Vagina (tissue), 2 donors: ENCODE measurements around the gene TBL1XR1. TPM values are rescaled to one million over a fixed set of nuclear protein-coding genes. Genes with fewer than 3 reads are reported as not detected.

Experiments used
- DNase-seq, 2 donors: peaks; one replicate each; pipeline ENCODE4 v3.0.0-alpha.2; 2017; ENCODE audit errors: extremely low spot score in 2 of 2
- H3K27ac ChIP-seq: fragments of 200-600 bp; sonication (generic); one replicate; pipeline ENCODE4 v1.5.1; 2019
- H3K27me3 ChIP-seq: fragments of 200-600 bp; sonication (generic); one replicate; pipeline ENCODE4 v1.5.1; 2019
- H3K36me3 ChIP-seq, 2 donors: fragments of 200-600 bp; sonication (generic); one replicate each; pipeline ENCODE4 v1.5.1; 2017 to 2019
- H3K4me1 ChIP-seq: fragments of 200-600 bp; sonication (generic); one replicate; pipeline ENCODE4 v1.5.1; 2019
- H3K4me3 ChIP-seq, 2 donors: fragments of 200-600 bp; sonication (generic); 1 replicate in 1 of 2; 2 replicates in 1 of 2; pipeline ENCODE4 v1.5.1; 2016 to 2019
- H3K9me3 ChIP-seq: fragments of 200-600 bp; sonication (generic); one replicate; pipeline ENCODE4 v1.5.1; 2019
- POLR2A ChIP-seq, 2 donors: fragments of 450-650 bp; IDR thresholded peaks; one replicate each; pipeline ENCODE4 v1.6.1; 2017; ENCODE audit warnings: antibody characterized with exemption in 2 of 2, mild to moderate bottlenecking in 2 of 2, moderate library complexity in 2 of 2
- POLR2AphosphoS5 ChIP-seq, 2 donors: sonication (generic); formaldehyde crosslinking; IDR thresholded peaks; one replicate each; pipeline ENCODE4 v1.9.0; 2017; ENCODE audit warnings: antibody characterized with exemption in 2 of 2, mild to moderate bottlenecking in 2 of 2, low read depth in 1 of 2; ENCODE audit not compliant: insufficient read depth in 1 of 2
- intact Hi-C: fragments of 100-400 bp; cut with DNase I; formaldehyde crosslinking; loops from one replicate; pipeline ENCODE4 v1.15.1; 2023
- total RNA-seq: library from RNA; depleted of rRNA; stranded (reverse); fragments of >200 nt; gene quantifications from one replicate; pipeline ENCODE4 v1.2.3, GENCODE V29; 2016
- TF ChIP-seq, protein P1 (sequence below), 3 experiments: fragments of 450-650 bp in 2 of 3; fragments of 200-600 bp in 1 of 3; sonication (generic) in 1 of 3; IDR thresholded peaks; one replicate each; pipeline ENCODE4 v1.5.1; 2017 to 2019; ENCODE audit warnings: antibody characterized with exemption in 3 of 3, mild to moderate bottlenecking in 2 of 3, moderate library complexity in 2 of 3

TBL1XR1 gene
- total RNA-seq, 1 donor from 2014 or later: 80.5 TPM

- TF ChIP-seq, protein P1, sequence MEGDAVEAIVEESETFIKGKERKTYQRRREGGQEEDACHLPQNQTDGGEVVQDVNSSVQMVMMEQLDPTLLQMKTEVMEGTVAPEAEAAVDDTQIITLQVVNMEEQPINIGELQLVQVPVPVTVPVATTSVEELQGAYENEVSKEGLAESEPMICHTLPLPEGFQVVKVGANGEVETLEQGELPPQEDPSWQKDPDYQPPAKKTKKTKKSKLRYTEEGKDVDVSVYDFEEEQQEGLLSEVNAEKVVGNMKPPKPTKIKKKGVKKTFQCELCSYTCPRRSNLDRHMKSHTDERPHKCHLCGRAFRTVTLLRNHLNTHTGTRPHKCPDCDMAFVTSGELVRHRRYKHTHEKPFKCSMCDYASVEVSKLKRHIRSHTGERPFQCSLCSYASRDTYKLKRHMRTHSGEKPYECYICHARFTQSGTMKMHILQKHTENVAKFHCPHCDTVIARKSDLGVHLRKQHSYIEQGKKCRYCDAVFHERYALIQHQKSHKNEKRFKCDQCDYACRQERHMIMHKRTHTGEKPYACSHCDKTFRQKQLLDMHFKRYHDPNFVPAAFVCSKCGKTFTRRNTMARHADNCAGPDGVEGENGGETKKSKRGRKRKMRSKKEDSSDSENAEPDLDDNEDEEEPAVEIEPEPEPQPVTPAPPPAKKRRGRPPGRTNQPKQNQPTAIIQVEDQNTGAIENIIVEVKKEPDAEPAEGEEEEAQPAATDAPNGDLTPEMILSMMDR (IDR thresholded peaks at IDR 0.05): no peak
- no peak for TF ChIP-seq POLR2A (IDR thresholded peaks at IDR 0.05)
- no peak for TF ChIP-seq POLR2AphosphoS5 (IDR thresholded peaks at IDR 0.05; ENCODE audit: insufficient read depth in 1 of 2, low read depth in 1 of 2)
- no peak for DNase-seq
- intact Hi-C loops: no loop called here
- H3K27me3 ChIP-seq: no peaks in the 10 kb centered on the region
- no peak overlapping the region for H3K4me3 ChIP-seq
- H3K9me3 ChIP-seq: no peaks in the 10 kb centered on the region
- H3K4me1 ChIP-seq: peaks cover 26% of the 10 kb centered on the region
- H3K27ac ChIP-seq: no peak overlapping the region
- no peaks in the 10 kb centered on the region for H3K36me3 ChIP-seq
Observed at GRCh38 chr3:177096615-177097014, 100.7 kb downstream of the TBL1XR1 start.

DNA sequence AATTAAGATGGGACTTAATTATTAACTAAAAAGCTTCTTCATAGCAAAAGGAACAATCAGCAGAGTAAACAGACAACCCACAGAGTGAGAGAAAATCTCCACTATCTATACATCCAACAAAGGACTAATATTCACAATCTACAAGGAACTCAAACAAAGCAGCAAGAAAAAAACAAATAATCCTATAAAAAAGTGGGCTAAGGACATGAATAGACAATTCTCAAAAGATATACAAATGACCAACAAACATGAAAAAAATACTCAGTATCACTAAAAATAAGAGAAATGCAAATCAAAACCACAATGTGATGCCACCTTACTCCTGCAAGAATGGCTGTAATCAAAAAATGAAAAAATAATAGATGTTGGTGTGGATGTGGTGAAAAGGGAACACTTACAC, 103.3 kb downstream of the TBL1XR1 start:
- TF ChIP-seq, protein P1 (IDR thresholded peaks at IDR 0.05): no peak
- TF ChIP-seq POLR2AphosphoS5 (IDR thresholded peaks at IDR 0.05; ENCODE audit: insufficient read depth in 1 of 2, low read depth in 1 of 2) (no peak), POLR2A (IDR thresholded peaks at IDR 0.05) (no peak)
- H3K9me3 ChIP-seq: no peaks in the 10 kb centered on the region
- H3K36me3 ChIP-seq: no peaks in the 10 kb centered on the region
- no peak overlapping the region for H3K4me3 ChIP-seq
- intact Hi-C loops: no loop called here
- no peak overlapping the region for H3K27ac ChIP-seq
- no peaks in the 10 kb centered on the region for H3K27me3 ChIP-seq
- peaks cover 31% of the 10 kb centered on the region for H3K4me1 ChIP-seq
- DNase-seq: no peak

GRCh38 chr3:177089901-177090300, 107.4 kb downstream of the TBL1XR1 start:
- H3K27ac ChIP-seq: no peak overlapping the region
- TF ChIP-seq POLR2AphosphoS5 (IDR thresholded peaks at IDR 0.05; ENCODE audit: insufficient read depth in 1 of 2, low read depth in 1 of 2) (no peak), POLR2A (IDR thresholded peaks at IDR 0.05) (no peak)
- TF ChIP-seq, protein P1 (IDR thresholded peaks at IDR 0.05): no peak
- H3K9me3 ChIP-seq: no peaks in the 10 kb centered on the region
- H3K4me3 ChIP-seq: no peak overlapping the region
- intact Hi-C loops: no loop called here
- no peak for DNase-seq
- no peaks in the 10 kb centered on the region for H3K36me3 ChIP-seq
- H3K4me1 ChIP-seq: peaks cover 58% of the 10 kb centered on the region
- no peaks in the 10 kb centered on the region for H3K27me3 ChIP-seq

GRCh38 chr3:177089110-177089509, 108.2 kb downstream of the TBL1XR1 start:
- Histone ChIP-seq H3K4me1 (peaks cover 60% of the 10 kb centered on the region), H3K27me3 (no peaks in the 10 kb centered on the region), H3K36me3 (no peaks in the 10 kb centered on the region), H3K27ac (no peak overlapping the region), H3K4me3 (no peak overlapping the region), H3K9me3 (no peaks in the 10 kb centered on the region)
- TF ChIP-seq POLR2A (IDR thresholded peaks at IDR 0.05) (no peak), POLR2AphosphoS5 (IDR thresholded peaks at IDR 0.05; ENCODE audit: insufficient read depth in 1 of 2, low read depth in 1 of 2) (no peak)
- TF ChIP-seq, protein P1 (IDR thresholded peaks at IDR 0.05): no peak
- DNase-seq: no peak
- intact Hi-C loops: no loop called here

DNA sequence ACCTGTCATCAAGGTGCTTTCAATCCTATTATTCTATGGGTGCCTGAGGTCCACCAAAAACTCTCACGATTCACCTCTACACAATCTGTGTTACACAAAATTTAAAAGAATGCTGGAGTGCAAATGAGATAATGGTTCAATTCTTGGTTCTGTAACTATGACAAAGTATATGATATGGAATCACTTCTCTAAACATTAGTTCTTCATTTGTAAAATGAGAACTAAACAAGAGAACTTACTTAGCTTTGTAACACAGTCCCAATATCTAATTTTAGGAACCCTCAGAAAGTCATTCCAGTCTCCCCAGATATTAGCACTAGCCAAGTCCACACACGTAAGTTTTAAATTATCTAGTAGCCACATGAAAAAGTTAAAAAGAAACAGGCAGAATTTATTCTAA, 111.5 kb downstream of the TBL1XR1 start:
- Histone ChIP-seq H3K4me1 (peaks cover 59% of the 10 kb centered on the region), H3K4me3 (no peak overlapping the region), H3K36me3 (no peaks in the 10 kb centered on the region), H3K27me3 (no peaks in the 10 kb centered on the region), H3K27ac (no peak overlapping the region), H3K9me3 (no peaks in the 10 kb centered on the region)
- DNase-seq: no peak
- intact Hi-C loops: no loop called here
- TF ChIP-seq POLR2A (IDR thresholded peaks at IDR 0.05) (no peak), POLR2AphosphoS5 (IDR thresholded peaks at IDR 0.05; ENCODE audit: insufficient read depth in 1 of 2, low read depth in 1 of 2) (no peak)
- TF ChIP-seq, protein P1 (IDR thresholded peaks at IDR 0.05): no peak
